Mammary epithelial cell (primary cell): ENCODE measurements around the gene AKT1.

ENCODE experiments used
- CTCF ChIP-seq, 2 donors: IDR thresholded peaks in 1 of 2; conservative IDR thresholded peaks in 1 of 2; 2 replicates each; pipeline ENCODE4 v1.5.1; 2011 to 2012; ENCODE audit warnings: inconsistent platforms in 2 of 2, low read length in 2 of 2, mild to moderate bottlenecking in 2 of 2, control low read depth in 1 of 2, low read depth in 1 of 2; ENCODE audit not compliant: insufficient read depth in 1 of 2; ENCODE audit errors: extremely low read depth in 1 of 2
- EZH2 ChIP-seq: IDR thresholded peaks from 2 replicates; pipeline ENCODE4 v1.6.1; 2012; ENCODE audit warnings: low read length, inconsistent platforms, borderline replicate concordance

GRCh38 chr14:104752735-104753527 lies 42.6 kb downstream of the AKT1 start, which contains the start of gene SIVA1:
- TF ChIP-seq CTCF (conservative IDR thresholded peaks at IDR 0.05 in 1 of 2, IDR thresholded peaks at IDR 0.05 in 1 of 2; ENCODE audit: extremely low read depth in 1 of 2, insufficient read depth in 1 of 2, low read depth in 1 of 2, low read length in 2 of 2) (no peak), EZH2 (no peak)
